Small intestine (tissue), 7 donors: ENCODE measurements around the gene EYS. TPM values are rescaled to one million over a fixed set of nuclear protein-coding genes. Genes with fewer than 3 reads are reported as not detected.

Source experiments
- DNase-seq, 2 donors: peaks; one replicate each; pipeline versions ENCODE4 v3.0.0 to v3.0.0-alpha.2; 2013
- FAIRE-seq: peaks from 2 replicates; lab custom pipeline; 2012; peaks lifted over from hg19 to GRCh38; lab: Jason Lieb, UNC
- H3K27ac ChIP-seq, 3 donors: one replicate each; pipeline ENCODE4 v1.5.1; 2013; ENCODE audit warnings: low read length in 2 of 3, mild to moderate bottlenecking in 2 of 3, control low read depth in 1 of 3, inconsistent platforms in 1 of 3, low read depth in 1 of 3, moderate library complexity in 1 of 3
- H3K27me3 ChIP-seq, 3 donors: one replicate each; pipeline ENCODE4 v1.6.1; 2013; ENCODE audit warnings: low read length in 3 of 3, inconsistent platforms in 1 of 3; ENCODE audit not compliant: control insufficient read depth in 3 of 3, insufficient read depth in 3 of 3
- H3K36me3 ChIP-seq, 3 donors: one replicate each; pipeline ENCODE4 v1.6.1; 2013; ENCODE audit warnings: low read length in 3 of 3, inconsistent platforms in 1 of 3, low read depth in 1 of 3, mild to moderate bottlenecking in 1 of 3, moderate library complexity in 1 of 3; ENCODE audit not compliant: control insufficient read depth in 3 of 3, insufficient read depth in 2 of 3
- H3K4me1 ChIP-seq, 3 donors: one replicate each; pipeline ENCODE4 v1.6.1; 2013; ENCODE audit warnings: low read length in 2 of 3, inconsistent platforms in 1 of 3, low read depth in 1 of 3, mild to moderate bottlenecking in 1 of 3, moderate library complexity in 1 of 3; ENCODE audit not compliant: control insufficient read depth in 3 of 3, insufficient read depth in 2 of 3
- H3K4me3 ChIP-seq, 3 donors: one replicate each; pipeline ENCODE4 v1.5.1; 2013; ENCODE audit warnings: low read length in 3 of 3, control low read depth in 1 of 3, inconsistent platforms in 1 of 3, low read depth in 1 of 3, mild to moderate bottlenecking in 1 of 3, moderate library complexity in 1 of 3
- H3K9me3 ChIP-seq, 2 donors: one replicate each; pipeline ENCODE4 v1.6.1; 2013; ENCODE audit warnings: low read depth in 1 of 2, low read length in 1 of 2; ENCODE audit not compliant: control insufficient read depth in 2 of 2, insufficient read depth in 1 of 2
- WGBS, 3 donors: extraction: QIAGEN DNeasy Blood & Tissue Kit; methylation state at CpG; one replicate each; pipeline ENCODE4 v1.1.7; 2013; 5-methylcytosine and 5-hydroxymethylcytosine counted together
- polyA plus RNA-seq, 4 donors: library from polyadenylated mRNA; stranded (reverse) in 3 of 4; unstranded in 1 of 4; fragments of 200-250 nt in 3 of 4; fragments of 120-200 nt in 1 of 4; gene quantifications; one replicate each; pipeline versions ENCODE4 v1.2.1 to v1.2.3, GENCODE V29; 2013
- donor health status: healthy with polysubstance abuse.
- donor health status: control.
- donor health status: control.
- donor health status: Bipolar disorder and iron deficiency.
- donor health status: healthy.

Gene EYS
- polyA plus RNA-seq, 4 donors = 0.78 TPM; not detected in 3

- Histone ChIP-seq H3K27ac (no peak overlapping the region), H3K27me3 (no peaks in the 10 kb centered on the region), H3K36me3 (peaks cover 8 to 18% (median 11%) of the 10 kb centered on the region in 3 donors), H3K4me1 (no peaks in the 10 kb centered on the region), H3K9me3 (no peaks in the 10 kb centered on the region), H3K4me3 (no peak overlapping the region)
- DNase-seq (peak; percentile 7 to 31), FAIRE-seq (no peak)
Measured at GRCh38 chr6:63709148-63709547, 1997.9 kb downstream of the EYS start.

- no peaks in the 10 kb centered on the region for H3K27me3 ChIP-seq
- H3K4me1 ChIP-seq = no peaks in the 10 kb centered on the region
- H3K4me3 ChIP-seq = no peak overlapping the region
- no peak overlapping the region for H3K27ac ChIP-seq
- WGBS, 3 donors = 40 to 71% (median 49%) methylated on average over 1 of the region's 1 CpG
- DNase-seq (peak; percentile 8 to 14), FAIRE-seq (no peak)
- no peaks in the 10 kb centered on the region for H3K9me3 ChIP-seq
- peaks cover 8 to 18% (median 13%) of the 10 kb centered on the region in 3 donors for H3K36me3 ChIP-seq
Measured at GRCh38 chr6:63708631-63709030, 1998.4 kb downstream of the EYS start.

- Histone ChIP-seq H3K4me1 (no peaks in the 10 kb centered on the region), H3K9me3 (no peaks in the 10 kb centered on the region), H3K36me3 (peaks cover 6 to 15% (median 10%) of the 10 kb centered on the region in 3 donors), H3K27me3 (no peaks in the 10 kb centered on the region), H3K27ac (no peak overlapping the region), H3K4me3 (no peak overlapping the region)
- 58 to 85% (median 73%) methylated on average over 2 of the region's 2 CpGs for WGBS, 3 donors
- no peak for DNase-seq
- FAIRE-seq = no peak
Measured at GRCh38 chr6:63706630-63707029, 2000.4 kb downstream of the EYS start.

- H3K4me1 ChIP-seq = no peaks in the 10 kb centered on the region
- FAIRE-seq (no peak), DNase-seq (no peak)
- H3K27me3 ChIP-seq = no peaks in the 10 kb centered on the region
- no peak overlapping the region for H3K27ac ChIP-seq
- WGBS, 3 donors = 72 to 77% (median 72%) methylated on average over 2 of the region's 2 CpGs
- peaks cover under 1 to 15% (median 6%) of the 10 kb centered on the region in 3 donors for H3K36me3 ChIP-seq
- H3K4me3 ChIP-seq = no peak overlapping the region
- no peaks in the 10 kb centered on the region for H3K9me3 ChIP-seq
Measured at GRCh38 chr6:63705707-63706106, 2001.3 kb downstream of the EYS start.

- H3K9me3 ChIP-seq = no peaks in the 10 kb centered on the region
- H3K27ac ChIP-seq = no peak overlapping the region
- H3K4me1 ChIP-seq = peaks cover 0 to 5% (median 4%) of the 10 kb centered on the region in 3 donors
- H3K4me3 ChIP-seq = no peak overlapping the region
- H3K27me3 ChIP-seq = no peaks in the 10 kb centered on the region
- peaks cover 0 to 4% (median 0%) of the 10 kb centered on the region in 3 donors for H3K36me3 ChIP-seq
- DNase-seq (no peak), FAIRE-seq (no peak)
Measured at GRCh38 chr6:63690221-63690620, 2016.8 kb downstream of the EYS start.

GRCh38 chr6:63689421-63689820 lies 2017.6 kb downstream of the EYS start:
- FAIRE-seq = no peak

GRCh38 chr6:63685446-63686379 lies 2021.3 kb downstream of the EYS start:
- 71 to 85% (median 78%) methylated on average over 4 of the region's 4 CpGs for WGBS, 3 donors
- FAIRE-seq (no peak), DNase-seq (peak; percentile 12 to 42)
- Histone ChIP-seq H3K27ac (peak overlapping the region in 1 of 3 donors; percentile 9), H3K4me3 (no peak overlapping the region), H3K9me3 (no peaks in the 10 kb centered on the region), H3K4me1 (peaks cover 0 to 5% (median 4%) of the 10 kb centered on the region in 3 donors), H3K36me3 (peaks cover 2 to 4% (median 4%) of the 10 kb centered on the region in 3 donors), H3K27me3 (no peaks in the 10 kb centered on the region)

More at GRCh38 chr6:63689421-63689820, 2017.6 kb downstream of the EYS start:
- Histone ChIP-seq H3K4me1 (peaks cover 0 to 5% (median 4%) of the 10 kb centered on the region in 3 donors), H3K4me3 (no peak overlapping the region), H3K36me3 (peaks cover 0 to 4% (median 4%) of the 10 kb centered on the region in 3 donors), H3K27ac (no peak overlapping the region), H3K27me3 (no peaks in the 10 kb centered on the region), H3K9me3 (no peaks in the 10 kb centered on the region)
- no peak for DNase-seq
- WGBS, 3 donors = 94 to 95% (median 95%) methylated on average over 2 of the region's 2 CpGs

- no peak for DNase-seq
- WGBS, 3 donors = 28 to 51% (median 47%) methylated on average over 1 of the region's 1 CpG
Measured at GRCh38 chr6:63683071-63683603, 2023.9 kb downstream of the EYS start.

More at GRCh38 chr6:63683071-63683603, 2023.9 kb downstream of the EYS start:
- no peaks in the 10 kb centered on the region for H3K9me3 ChIP-seq
- H3K27ac ChIP-seq = no peak overlapping the region
- no peak overlapping the region for H3K4me3 ChIP-seq
- H3K27me3 ChIP-seq = no peaks in the 10 kb centered on the region
- peaks cover 2 to 4% (median 4%) of the 10 kb centered on the region in 3 donors for H3K36me3 ChIP-seq
- peaks cover 0 to 5% (median 4%) of the 10 kb centered on the region in 3 donors for H3K4me1 ChIP-seq
- FAIRE-seq = no peak
